ENCODE measurements around the gene SELPLG.

- TF ChIP-seq CTCF (IDR thresholded peaks at IDR 0.05) (no peak), POLR2A (IDR thresholded peaks at IDR 0.05) (no peak)
Observed at GRCh38 chr12:108605000-108605689, 28.5 kb downstream of the SELPLG start.
